H1 (cell line): ENCODE measurements around the gene PARM1. TPM values are rescaled to one million over a fixed set of nuclear protein-coding genes. Genes with fewer than 3 reads are reported as not detected.

Experiments
- CEBPB ChIP-seq: IDR thresholded peaks from 2 replicates; pipeline ENCODE4 v1.6.1; 2012; ENCODE audit warnings: low read depth, low read length
- polyA plus RNA-seq, 7 experiments: library from polyadenylated mRNA; depleted of rRNA in 3 of 7; stranded (reverse) in 5 of 7; unstranded in 2 of 7; fragments of >200 nt in 5 of 7; fragments of 200-250 nt in 2 of 7; gene quantifications; 1 replicate in 5 of 7; 2 replicates in 1 of 7; 4 replicates in 1 of 7; pipeline versions ENCODE4 v1.2.1 to v1.2.3, GENCODE V29; 2011 to 2013; ENCODE audit warnings: missing spikeins in 2 of 7, mixed read lengths in 2 of 7
- total RNA-seq: library from RNA; stranded (reverse); fragmentation: NEBNext Ultra II Directional; extraction: Animal tissue kit (Norgen Biotek cat#: 25700); gene quantifications from 2 replicates; pipeline ENCODE4 v1.2.1, GENCODE V29; 2021

Gene PARM1
- total and polyA plus RNA-seq, 2 of the 8 experiments (the other 6 are each of a cell fraction or from before 2014, with no cell fraction given), result 2.0 to 5.3 TPM

GRCh38 chr4:74950882-74951281 is 18.0 kb downstream of the PARM1 start (continued):
- no peak for TF ChIP-seq CEBPB
